Upper lobe of left lung (tissue), 6 donors: ENCODE data around the gene MTFMT. TPM values are rescaled to one million over a fixed set of nuclear protein-coding genes. Genes with fewer than 3 reads are reported as not detected.
A peak's percentile ranks its signal among the peaks of the same experiment; 100 is the strongest.

Experiments
- ATAC-seq, 2 donors: fragments of 200-7000 bp; cut with Tn5 transposase; one replicate each; pipeline ENCODE4 v1.9.1; 2022; ENCODE audit warnings: mild to moderate bottlenecking in 2 of 2, moderate library complexity in 2 of 2; ENCODE audit not compliant: low FRiP score in 2 of 2
- DNase-seq, 2 donors: peaks; one replicate each; pipeline ENCODE4 v3.0.0-alpha.2; 2019 to 2020
- H3K27ac ChIP-seq, 4 donors: fragments of 200-600 bp; sonication (generic); one replicate each; pipeline ENCODE4 v1.5.1; 2016 to 2019
- H3K27me3 ChIP-seq, 4 donors: fragments of 200-600 bp; sonication (generic); one replicate each; pipeline ENCODE4 v1.5.1; 2017 to 2019
- H3K36me3 ChIP-seq, 4 donors: fragments of 200-600 bp; sonication (generic); one replicate each; pipeline ENCODE4 v1.5.1; 2016 to 2019
- H3K4me1 ChIP-seq, 4 donors: fragments of 200-600 bp; sonication (generic); one replicate each; pipeline ENCODE4 v1.5.1; 2018 to 2019
- H3K4me3 ChIP-seq, 4 donors: fragments of 200-600 bp; sonication (generic); one replicate each; pipeline ENCODE4 v1.5.1; 2017 to 2019; ENCODE audit warnings: mild to moderate bottlenecking in 2 of 4, moderate library complexity in 1 of 4
- H3K9me3 ChIP-seq, 4 donors: fragments of 200-600 bp; sonication (generic); one replicate each; pipeline ENCODE4 v1.5.1; 2018 to 2019
- EP300 ChIP-seq, 4 donors: sonication (generic); formaldehyde crosslinking; IDR thresholded peaks; one replicate each; pipeline ENCODE4 v1.5.1; 2017; ENCODE audit warnings: antibody characterized with exemption in 4 of 4, control low read depth in 2 of 4
- POLR2A ChIP-seq, 4 donors: fragments of 450-650 bp; IDR thresholded peaks; one replicate each; pipeline ENCODE4 v1.5.1; 2016 to 2017; ENCODE audit warnings: antibody characterized with exemption in 4 of 4, mild to moderate bottlenecking in 2 of 4
- POLR2AphosphoS5 ChIP-seq, 2 donors: sonication (generic); formaldehyde crosslinking; IDR thresholded peaks; one replicate each; pipeline ENCODE4 v1.5.1; 2017; ENCODE audit warnings: antibody characterized with exemption in 2 of 2
- WGBS, 2 donors: methylation state at CpG; one replicate each; pipeline ENCODE4 v1.1.5; 2017 to 2018; 5-methylcytosine and 5-hydroxymethylcytosine counted together
- total RNA-seq, 6 donors: library from RNA; depleted of rRNA in 4 of 6; stranded (reverse); fragments of >200 nt in 4 of 6; gene quantifications; one replicate each; pipeline versions ENCODE4 v1.1.0 to v1.2.1, GENCODE V29; 2016 to 2021
- TF ChIP-seq, protein P1 (sequence below), 6 experiments: fragments of 450-650 bp in 4 of 6; fragments of 200-600 bp in 2 of 6; sonication (generic) in 2 of 6; IDR thresholded peaks; one replicate each; pipeline ENCODE4 v1.5.1; 2016 to 2019; ENCODE audit warnings: antibody characterized with exemption in 6 of 6
- donor health status: DM: no; HTN: no; CAD: no; lungs with moderate emphysema.
- donor health status: DM: no; HTN: yes; CAD: no; lungs with severe emphysema.

The MTFMT gene
- total RNA-seq, 6 donors from 2014 or later: 15.8 to 35.6 (median 25.5) TPM

DNA sequence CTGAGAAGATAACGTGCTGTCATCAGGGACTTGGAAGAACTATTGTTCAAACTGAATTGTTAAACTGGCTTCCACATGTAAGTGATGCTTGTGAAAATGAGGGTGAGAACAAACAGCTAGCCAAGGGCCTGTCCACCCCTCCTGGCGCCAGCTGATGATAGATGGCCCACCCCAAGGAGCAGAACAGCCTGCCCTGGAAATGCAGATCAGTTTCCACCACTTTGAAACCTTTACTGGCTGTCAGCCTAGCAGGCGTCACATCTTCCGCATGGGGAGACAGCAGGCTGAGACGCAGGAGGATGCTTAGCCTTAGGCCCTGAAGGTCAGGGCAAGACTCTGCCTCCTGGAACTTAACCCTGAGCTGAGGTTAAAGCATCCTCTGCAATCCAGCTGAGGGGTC is 9.4 kb upstream of the MTFMT start:
- Histone ChIP-seq H3K4me1 (peaks cover 0 to 12% (median 6%) of the 10 kb centered on the region in 4 donors), H3K9me3 (no peaks in the 10 kb centered on the region), H3K36me3 (no peaks in the 10 kb centered on the region), H3K27me3 (no peaks in the 10 kb centered on the region), H3K27ac (no peak overlapping the region), H3K4me3 (no peak overlapping the region)
- DNase-seq (no peak), ATAC-seq (no peak)
- TF ChIP-seq, protein P1, sequence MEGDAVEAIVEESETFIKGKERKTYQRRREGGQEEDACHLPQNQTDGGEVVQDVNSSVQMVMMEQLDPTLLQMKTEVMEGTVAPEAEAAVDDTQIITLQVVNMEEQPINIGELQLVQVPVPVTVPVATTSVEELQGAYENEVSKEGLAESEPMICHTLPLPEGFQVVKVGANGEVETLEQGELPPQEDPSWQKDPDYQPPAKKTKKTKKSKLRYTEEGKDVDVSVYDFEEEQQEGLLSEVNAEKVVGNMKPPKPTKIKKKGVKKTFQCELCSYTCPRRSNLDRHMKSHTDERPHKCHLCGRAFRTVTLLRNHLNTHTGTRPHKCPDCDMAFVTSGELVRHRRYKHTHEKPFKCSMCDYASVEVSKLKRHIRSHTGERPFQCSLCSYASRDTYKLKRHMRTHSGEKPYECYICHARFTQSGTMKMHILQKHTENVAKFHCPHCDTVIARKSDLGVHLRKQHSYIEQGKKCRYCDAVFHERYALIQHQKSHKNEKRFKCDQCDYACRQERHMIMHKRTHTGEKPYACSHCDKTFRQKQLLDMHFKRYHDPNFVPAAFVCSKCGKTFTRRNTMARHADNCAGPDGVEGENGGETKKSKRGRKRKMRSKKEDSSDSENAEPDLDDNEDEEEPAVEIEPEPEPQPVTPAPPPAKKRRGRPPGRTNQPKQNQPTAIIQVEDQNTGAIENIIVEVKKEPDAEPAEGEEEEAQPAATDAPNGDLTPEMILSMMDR (IDR thresholded peaks at IDR 0.05): no peak
- TF ChIP-seq EP300 (IDR thresholded peaks at IDR 0.05): no peak
- TF ChIP-seq POLR2A (IDR thresholded peaks at IDR 0.05): no peak
- no peak for TF ChIP-seq POLR2AphosphoS5 (IDR thresholded peaks at IDR 0.05)
- 73 to 83% methylated on average over 5 of the region's 5 CpGs for WGBS, 2 donors

- Histone ChIP-seq H3K4me3 (no peak overlapping the region), H3K27me3 (no peaks in the 10 kb centered on the region), H3K27ac (no peak overlapping the region), H3K9me3 (no peaks in the 10 kb centered on the region), H3K4me1 (peaks cover 0 to 14% (median 6%) of the 10 kb centered on the region in 4 donors), H3K36me3 (no peaks in the 10 kb centered on the region)
- ATAC-seq: no peak
- 95 to 99% methylated on average over 2 to 3 of the region's 3 CpGs for WGBS, 2 donors
- no peak for TF ChIP-seq POLR2A (IDR thresholded peaks at IDR 0.05)
- no peak for TF ChIP-seq EP300 (IDR thresholded peaks at IDR 0.05)
- TF ChIP-seq, protein P1 (IDR thresholded peaks at IDR 0.05): no peak
- no peak for TF ChIP-seq POLR2AphosphoS5 (IDR thresholded peaks at IDR 0.05)
- DNase-seq: no peak
Measured at GRCh38 chr15:65038428-65038827, 9.0 kb upstream of the MTFMT start.

DNA sequence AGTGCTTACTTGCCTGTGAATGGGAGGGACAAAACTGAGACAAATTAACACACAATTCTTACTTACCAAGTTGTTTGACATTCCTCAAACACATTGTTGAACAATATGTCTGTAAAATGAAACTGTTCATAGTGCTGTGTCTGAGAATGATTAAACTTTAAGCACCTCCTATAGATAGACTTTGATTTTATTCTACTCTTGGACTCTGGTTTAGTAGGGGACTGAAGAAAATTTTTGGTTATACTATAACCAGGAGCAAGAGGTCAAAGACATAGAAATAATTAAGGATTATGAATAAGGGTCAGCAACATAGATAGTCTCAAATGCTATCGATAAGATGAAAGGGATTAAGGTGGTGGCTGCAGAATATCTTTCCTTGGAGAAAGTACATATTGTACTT is 7.9 kb upstream of the MTFMT start:
- no peak for DNase-seq
- H3K4me1 ChIP-seq: peaks cover 0 to 10% (median 6%) of the 10 kb centered on the region in 4 donors
- TF ChIP-seq EP300 (IDR thresholded peaks at IDR 0.05): no peak
- TF ChIP-seq POLR2AphosphoS5 (IDR thresholded peaks at IDR 0.05): no peak
- TF ChIP-seq, protein P1 (IDR thresholded peaks at IDR 0.05): no peak
- H3K36me3 ChIP-seq: no peaks in the 10 kb centered on the region
- no peak overlapping the region for H3K4me3 ChIP-seq
- ATAC-seq: no peak
- no peaks in the 10 kb centered on the region for H3K9me3 ChIP-seq
- H3K27me3 ChIP-seq: no peaks in the 10 kb centered on the region
- 88% methylated on average over 1 of the region's 1 CpG for WGBS, 2 donors
- H3K27ac ChIP-seq: no peak overlapping the region

DNA sequence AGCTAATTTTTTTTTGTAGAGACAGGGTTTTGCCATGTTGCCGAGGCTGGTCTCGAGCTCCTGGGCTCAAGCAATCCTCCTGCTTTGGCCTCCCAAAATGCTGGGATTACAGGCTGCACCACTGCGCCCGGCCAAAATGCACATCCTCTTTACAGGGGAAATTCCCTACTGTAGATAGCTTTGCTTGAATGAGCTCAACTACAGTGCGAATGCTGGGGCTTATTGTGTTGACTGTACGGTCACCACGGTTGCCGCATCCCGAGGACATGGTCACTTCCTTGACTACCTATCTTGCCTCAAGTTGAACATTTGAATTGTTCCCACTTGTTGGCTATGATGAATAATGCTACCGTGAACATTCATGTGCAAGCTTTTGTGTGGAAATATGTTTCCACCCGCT is 5.3 kb upstream of the MTFMT start:
- Histone ChIP-seq H3K4me1 (peaks cover 0 to 10% (median 9%) of the 10 kb centered on the region in 4 donors), H3K9me3 (no peaks in the 10 kb centered on the region), H3K27me3 (no peaks in the 10 kb centered on the region), H3K36me3 (no peaks in the 10 kb centered on the region), H3K27ac (no peak overlapping the region), H3K4me3 (no peak overlapping the region)
- 92% methylated on average over 11 of the region's 11 CpGs for WGBS, 2 donors
- no peak for DNase-seq
- ATAC-seq: no peak
- TF ChIP-seq, protein P1 (IDR thresholded peaks at IDR 0.05): no peak
- TF ChIP-seq POLR2AphosphoS5 (IDR thresholded peaks at IDR 0.05) (no peak), POLR2A (IDR thresholded peaks at IDR 0.05) (no peak), EP300 (IDR thresholded peaks at IDR 0.05) (no peak)

DNA sequence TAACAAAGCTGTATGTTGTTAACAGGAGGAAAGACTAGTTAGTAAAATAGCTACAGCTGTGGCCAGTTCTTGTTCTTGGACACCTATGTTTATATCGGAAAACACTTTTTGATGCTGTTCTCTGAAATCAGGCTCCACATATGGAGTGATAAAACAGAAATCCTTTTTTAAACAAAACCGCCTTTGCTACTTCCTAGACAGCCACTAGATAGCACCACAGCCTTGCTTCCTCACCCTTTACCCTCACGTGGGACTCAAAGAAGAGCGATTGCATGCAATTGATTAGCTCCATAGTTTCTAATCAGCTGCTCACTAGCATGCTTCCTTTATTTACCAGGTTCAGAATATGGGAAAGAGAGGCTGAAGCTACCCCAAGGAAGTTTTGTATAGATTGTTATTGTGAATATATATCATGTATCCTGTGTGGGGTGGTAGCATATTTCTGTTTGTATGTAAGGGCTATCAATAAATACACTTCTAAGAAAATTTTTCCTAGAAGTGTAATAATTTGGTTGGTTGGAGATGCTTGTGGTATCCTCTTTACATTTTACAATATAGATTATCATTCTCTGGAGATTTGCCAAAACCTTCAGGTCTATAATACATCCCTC is 4.3 kb upstream of the MTFMT start:
- no peak overlapping the region for H3K27ac ChIP-seq
- 11 to 14% methylated on average over 4 of the region's 4 CpGs for WGBS, 2 donors
- no peaks in the 10 kb centered on the region for H3K9me3 ChIP-seq
- DNase-seq (no peak), ATAC-seq (peak; percentile 53 to 68)
- no peaks in the 10 kb centered on the region for H3K36me3 ChIP-seq
- H3K27me3 ChIP-seq: no peaks in the 10 kb centered on the region
- no peak overlapping the region for H3K4me3 ChIP-seq
- H3K4me1 ChIP-seq: peaks cover 2 to 11% (median 10%) of the 10 kb centered on the region in 4 donors
- TF ChIP-seq, protein P1 (IDR thresholded peaks at IDR 0.05): peak in 3 of 6 experiments; percentile 24 to 40 (median 26)
- TF ChIP-seq POLR2AphosphoS5 (IDR thresholded peaks at IDR 0.05) (no peak), POLR2A (IDR thresholded peaks at IDR 0.05) (no peak), EP300 (IDR thresholded peaks at IDR 0.05) (no peak)
